Loucy (cell line): ENCODE data around the gene CTSE.
A peak's percentile ranks its signal among the peaks of the same experiment; 100 is the strongest.

Experiments
- H2AFZ ChIP-seq: fragments of 200-600 bp; sonication (generic); 2 replicates; pipeline ENCODE4 v1.6.0; 2016; ENCODE audit warnings: antibody characterized with exemption, mild to moderate bottlenecking, low read length, moderate library complexity
- H3F3A ChIP-seq: fragments of 200-600 bp; 2 replicates; pipeline ENCODE4 v1.6.0; 2016; ENCODE audit warnings: antibody characterized with exemption, low read depth, mild to moderate bottlenecking
- H3K27me3 ChIP-seq: fragments of 200-600 bp; sonication (generic); 2 replicates; pipeline ENCODE4 v1.6.1; 2014; ENCODE audit warnings: low read length, mild to moderate bottlenecking; ENCODE audit not compliant: insufficient read depth, poor library complexity, severe bottlenecking
- H3K36me3 ChIP-seq: fragments of 200-600 bp; sonication (generic); 2 replicates; pipeline ENCODE4 v1.6.1; 2016; ENCODE audit warnings: low read length; ENCODE audit not compliant: insufficient read depth
- H3K4me1 ChIP-seq: fragments of 200-600 bp; sonication (generic); 2 replicates; pipeline ENCODE4 v1.5.1; 2014; ENCODE audit warnings: low read length, mild to moderate bottlenecking; ENCODE audit not compliant: insufficient read depth, poor library complexity, severe bottlenecking
- H3K4me2 ChIP-seq: fragments of 200-600 bp; sonication (generic); 2 replicates; pipeline ENCODE4 v1.6.0; 2014; ENCODE audit warnings: antibody characterized with exemption, low read length, low read depth, mild to moderate bottlenecking; ENCODE audit not compliant: poor library complexity, severe bottlenecking
- H3K4me3 ChIP-seq: fragments of 200-600 bp; sonication (generic); 2 replicates; pipeline ENCODE4 v1.5.1; 2014; ENCODE audit warnings: low read length, mild to moderate bottlenecking, mixed read lengths; ENCODE audit not compliant: poor library complexity, severe bottlenecking
- H3K79me2 ChIP-seq: fragments of 200-600 bp; sonication (generic); 2 replicates; pipeline ENCODE4 v1.6.1; 2014; ENCODE audit warnings: low read length; ENCODE audit not compliant: insufficient read depth
- H3K9ac ChIP-seq: fragments of 200-600 bp; sonication (generic); 2 replicates; pipeline ENCODE4 v1.6.0; 2014; ENCODE audit warnings: mild to moderate bottlenecking, low read depth, low read length, moderate library complexity; ENCODE audit not compliant: poor library complexity, severe bottlenecking
- H3K9me2 ChIP-seq: fragments of 200-600 bp; sonication (generic); replicated peaks from 2 replicates; pipeline ENCODE4 v1.6.1; 2016; ENCODE audit warnings: low read depth, low read length, mixed read lengths
- H3K9me3 ChIP-seq: fragments of 200-600 bp; sonication (generic); 2 replicates; pipeline ENCODE4 v1.6.1; 2014; ENCODE audit warnings: mild to moderate bottlenecking, antibody characterized with exemption, low read length, low read depth; ENCODE audit not compliant: insufficient read depth
- H4K20me1 ChIP-seq: fragments of 200-600 bp; sonication (generic); 2 replicates; pipeline ENCODE4 v1.6.0; 2014; ENCODE audit warnings: antibody characterized with exemption, low read length, mild to moderate bottlenecking; ENCODE audit not compliant: insufficient read depth, poor library complexity, severe bottlenecking
- CTCF ChIP-seq: fragments of 200-600 bp; sonication (generic); conservative IDR thresholded peaks from 2 replicates; pipeline ENCODE4 v1.5.1; 2014; ENCODE audit warnings: mild to moderate bottlenecking, antibody characterized with exemption, low read length
- EZH2phosphoT487 ChIP-seq: fragments of 200-600 bp; IDR thresholded peaks from 2 replicates; pipeline ENCODE4 v1.6.1; 2018; ENCODE audit warnings: antibody characterized with exemption, mild to moderate bottlenecking, moderate library complexity, borderline replicate concordance

The CTSE gene

GRCh38 chr1:206040328-206040727, 16.6 kb upstream of the CTSE start:
- Histone ChIP-seq H3K4me1 (peaks cover 59% of the 10 kb centered on the region), H3K27me3 (no peaks in the 10 kb centered on the region), H3K9me3 (no peaks in the 10 kb centered on the region), H3K36me3 (no peaks in the 10 kb centered on the region), H3K9me2 (no peaks in the 10 kb centered on the region), H3K4me2 (peak overlapping the region; percentile 75), H4K20me1 (peaks cover 12% of the 10 kb centered on the region), H3K79me2 (peaks cover 96% of the 10 kb centered on the region), H2AFZ (no peak overlapping the region), H3K4me3 (peak overlapping the region; percentile 59), H3K9ac (peak overlapping the region; percentile 83), H3F3A (0 out of 2 replicates have a peak, but pooled peaks cover 5% of the 10 kb centered on the region)
- TF ChIP-seq EZH2phosphoT487 (no peak), CTCF (no peak)

- Histone ChIP-seq H3K27me3 (no peaks in the 10 kb centered on the region), H3K9me2 (no peaks in the 10 kb centered on the region), H3K9me3 (no peaks in the 10 kb centered on the region), H3K79me2 (peaks cover 96% of the 10 kb centered on the region), H3K36me3 (no peaks in the 10 kb centered on the region), H3F3A (0 out of 2 replicates have a peak, but pooled peaks cover 5% of the 10 kb centered on the region), H3K4me3 (peak overlapping the region; percentile 59), H3K4me1 (peaks cover 64% of the 10 kb centered on the region), H4K20me1 (peaks cover 12% of the 10 kb centered on the region), H3K4me2 (peak overlapping the region; percentile 75), H3K9ac (peak overlapping the region; percentile 83), H2AFZ (no peak overlapping the region)
- TF ChIP-seq CTCF (no peak), EZH2phosphoT487 (no peak)
Measured at GRCh38 chr1:206039046-206039973, 15.6 kb upstream of the CTSE start.

GRCh38 chr1:206037581-206037980, 13.9 kb upstream of the CTSE start:
- Histone ChIP-seq H3K9ac (peak overlapping the region; percentile 83), H3K9me2 (no peaks in the 10 kb centered on the region), H3K36me3 (no peaks in the 10 kb centered on the region), H3K27me3 (no peaks in the 10 kb centered on the region), H3K4me3 (peak overlapping the region; percentile 88), H3K9me3 (no peaks in the 10 kb centered on the region; the same call in 1 of the 2 replicates), H4K20me1 (peaks cover 3% of the 10 kb centered on the region), H3K4me1 (peaks cover 63% of the 10 kb centered on the region), H2AFZ (no peak overlapping the region), H3K79me2 (peaks cover 87% of the 10 kb centered on the region), H3F3A (0 out of 2 replicates have a peak, but pooled peaks cover 5% of the 10 kb centered on the region), H3K4me2 (peak overlapping the region; percentile 75)
- TF ChIP-seq EZH2phosphoT487: no peak
- TF ChIP-seq CTCF: no peak
